ENCODE results near the gene EPS15.
A peak's percentile ranks its signal among the peaks of the same experiment; 100 is the strongest.

The EPS15 gene

DNA sequence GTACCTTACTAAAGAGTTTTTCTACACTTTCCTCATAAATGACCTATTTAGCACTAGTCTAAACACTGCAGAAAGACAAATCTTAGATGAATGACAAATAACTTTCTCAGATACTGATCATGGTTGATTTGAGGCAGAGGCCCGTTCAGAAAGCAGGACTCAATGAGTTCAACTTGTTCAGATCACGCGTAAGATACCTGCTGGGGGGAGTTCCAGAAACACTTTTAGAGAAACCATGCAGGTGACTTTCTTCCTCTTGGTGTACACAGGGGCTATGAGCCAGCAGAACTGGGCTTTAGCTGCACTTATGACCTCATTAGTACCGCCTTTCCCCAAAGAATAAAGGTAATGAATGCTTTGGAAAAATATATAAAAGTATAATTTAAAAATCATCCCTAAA lies 149.9 kb downstream of the EPS15 start:
- DNase-seq: no peak

DNA sequence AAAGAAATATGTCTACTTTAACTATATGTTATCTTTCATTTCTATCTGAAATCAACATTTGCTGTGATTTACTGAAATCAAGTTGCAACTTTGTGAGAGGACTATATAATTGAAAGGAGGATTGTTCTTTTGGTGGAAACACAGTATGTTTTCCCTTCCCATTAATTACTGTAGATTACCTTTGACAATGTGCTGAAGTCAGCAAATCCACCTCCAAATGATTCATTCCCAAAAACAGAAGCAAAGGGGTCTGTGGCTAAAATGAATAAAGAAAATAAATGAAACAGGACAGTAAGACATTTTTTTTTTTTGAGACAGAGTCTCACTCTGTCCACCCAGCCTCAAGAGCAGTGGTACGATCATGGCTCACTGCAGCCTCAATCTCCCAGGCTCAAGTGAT lies 153.3 kb downstream of the EPS15 start:
- DNase-seq: no peak

DNA sequence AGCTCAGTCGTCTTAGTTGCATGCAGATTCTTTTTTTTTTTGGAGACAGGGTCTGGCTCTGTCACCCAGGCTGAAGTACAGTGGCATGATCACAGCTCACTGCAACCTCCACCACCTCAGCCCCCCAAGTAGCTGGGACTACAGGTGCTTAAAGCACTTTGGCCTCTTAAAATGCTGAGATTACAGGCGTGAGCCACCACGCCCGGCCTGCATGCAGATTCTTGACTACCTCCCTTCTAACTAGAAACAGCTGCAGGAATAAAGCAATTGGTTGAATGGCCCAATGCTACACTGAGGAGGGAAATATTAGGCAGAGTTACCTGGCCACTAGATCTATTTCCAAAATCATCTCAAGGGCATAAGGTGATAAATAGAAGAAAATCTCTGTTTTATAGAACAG lies 159.2 kb downstream of the EPS15 start:
- no peak for DNase-seq

DNA sequence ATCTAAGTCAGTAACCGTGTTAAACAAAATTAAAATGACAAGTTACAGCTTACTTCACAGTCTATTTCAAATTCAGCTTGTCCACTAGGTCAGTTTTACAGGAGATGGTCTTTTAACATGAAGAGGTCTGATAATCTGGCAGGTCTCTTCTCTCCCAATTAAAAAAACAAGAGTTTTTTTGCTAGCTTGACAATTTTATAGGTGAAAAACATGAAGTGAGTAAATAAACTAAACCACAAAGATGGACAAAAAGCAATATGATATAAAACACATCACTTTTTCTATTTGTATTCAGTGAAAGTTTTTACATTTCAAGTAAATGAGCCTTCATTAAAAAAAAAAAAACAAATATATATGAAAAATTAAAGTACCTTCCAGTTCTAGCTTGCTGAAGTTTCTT lies 163.7 kb downstream of the EPS15 start:
- DNase-seq: no peak

DNA sequence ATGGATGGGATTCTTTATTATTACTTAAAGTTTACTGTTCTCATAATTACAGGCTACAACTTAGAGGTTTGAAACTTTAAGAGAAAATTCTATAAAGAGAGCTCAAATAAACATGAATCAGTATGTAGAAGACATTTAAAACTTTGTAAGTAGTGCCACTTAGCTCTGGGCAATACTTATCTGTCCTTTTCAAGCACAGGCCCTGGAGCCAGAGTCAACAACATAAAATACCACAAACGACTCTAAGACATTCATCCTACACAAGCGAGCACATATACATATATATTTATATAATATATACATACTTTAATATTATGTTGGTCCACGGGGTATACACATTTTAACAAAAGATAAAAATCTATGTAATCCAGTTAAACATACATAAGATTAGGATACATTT lies 164.7 kb downstream of the EPS15 start:
- DNase-seq: no peak

DNA sequence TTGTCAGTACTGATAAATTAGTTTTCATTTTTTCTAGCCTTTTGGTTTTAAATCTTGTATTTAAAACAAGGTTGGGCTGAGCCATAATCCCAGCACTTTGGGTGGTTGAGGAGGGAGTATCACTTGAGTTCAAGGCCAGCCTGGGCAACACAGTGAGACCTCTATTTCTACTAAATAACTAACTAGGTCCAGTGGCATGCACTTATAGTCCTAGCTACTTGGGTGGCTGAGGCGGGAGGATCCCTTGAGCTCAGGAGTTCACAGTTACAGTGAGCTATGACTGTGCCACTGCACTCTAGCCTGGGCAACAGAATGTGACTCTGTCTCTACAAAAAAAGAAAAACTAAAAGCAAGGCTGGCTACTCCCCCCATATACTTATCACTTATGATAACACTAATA lies 167.2 kb downstream of the EPS15 start:
- DNase-seq: no peak

DNA sequence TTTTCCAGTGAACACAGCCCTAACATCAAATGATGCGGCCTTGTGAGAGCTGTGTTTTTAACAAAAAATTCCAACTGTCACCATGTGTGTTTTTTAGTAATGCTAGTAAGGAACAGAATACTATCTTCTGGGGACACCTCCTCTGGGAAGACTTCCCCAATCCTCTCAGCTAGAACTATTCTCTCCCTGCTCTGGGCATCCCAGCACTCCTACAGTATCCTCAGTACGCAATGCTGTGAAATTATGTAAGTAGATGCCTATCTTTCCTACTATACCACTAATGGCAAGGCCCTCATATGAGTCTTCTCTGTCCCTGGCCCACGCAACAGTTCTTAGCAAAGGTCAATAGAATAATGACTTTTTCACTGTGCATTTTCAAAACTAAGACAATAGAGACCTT lies 169.2 kb downstream of the EPS15 start:
- DNase-seq: no peak

DNA sequence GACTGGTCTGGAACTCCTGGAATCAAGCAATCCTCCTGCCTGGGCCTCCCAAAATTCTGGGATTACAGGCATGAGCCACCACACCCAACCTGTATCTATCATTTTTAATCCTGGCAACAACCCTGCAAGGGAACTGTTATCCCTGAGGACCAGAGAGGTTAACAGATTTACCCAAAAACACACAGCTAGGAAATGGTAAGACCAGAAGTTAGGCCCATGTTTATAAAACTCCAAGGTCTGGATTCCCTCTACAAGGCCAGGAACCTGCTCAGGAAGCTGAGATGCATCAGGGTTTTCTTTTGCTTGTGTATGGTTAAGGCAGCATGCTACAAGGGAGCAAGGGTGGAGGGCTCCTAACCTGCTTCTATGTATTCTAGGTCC lies 170.9 kb downstream of the EPS15 start:
- DNase-seq: no peak

DNA sequence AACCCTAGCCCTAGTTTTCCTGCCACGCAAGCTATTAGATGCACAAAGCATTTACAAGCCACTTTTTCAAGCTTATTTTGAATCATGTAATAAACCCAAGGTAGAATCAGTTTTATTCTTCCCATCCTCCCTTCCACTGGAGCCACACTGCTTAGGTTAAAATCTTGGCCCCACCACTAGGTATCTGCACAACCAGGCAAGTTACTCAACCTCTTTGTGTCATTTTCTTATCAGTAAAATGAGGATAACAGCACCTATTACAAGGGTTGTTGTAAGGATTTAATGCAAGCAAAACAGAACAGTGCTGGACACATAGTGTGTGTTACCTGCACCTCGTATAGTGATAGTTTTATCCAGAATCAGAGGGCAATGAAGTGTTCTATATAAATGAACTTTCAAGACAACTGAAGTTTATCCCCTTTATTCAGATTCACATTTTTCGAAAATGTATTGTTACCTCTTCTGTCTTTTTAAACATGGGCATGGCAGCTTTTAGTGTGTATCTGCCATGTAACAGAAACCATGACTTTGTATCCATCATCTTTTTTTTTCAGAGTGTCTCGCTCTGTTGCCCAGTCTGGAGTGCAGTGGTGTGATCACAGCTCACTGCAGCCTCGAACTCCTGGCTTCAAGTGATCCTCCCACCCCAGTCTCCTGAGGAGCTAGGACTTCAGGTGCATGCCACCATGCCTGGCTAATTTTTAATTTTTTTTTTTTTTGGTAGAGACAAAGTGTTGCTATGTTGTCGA lies 171.5 kb downstream of the EPS15 start:
- DNase-seq: no peak

DNA sequence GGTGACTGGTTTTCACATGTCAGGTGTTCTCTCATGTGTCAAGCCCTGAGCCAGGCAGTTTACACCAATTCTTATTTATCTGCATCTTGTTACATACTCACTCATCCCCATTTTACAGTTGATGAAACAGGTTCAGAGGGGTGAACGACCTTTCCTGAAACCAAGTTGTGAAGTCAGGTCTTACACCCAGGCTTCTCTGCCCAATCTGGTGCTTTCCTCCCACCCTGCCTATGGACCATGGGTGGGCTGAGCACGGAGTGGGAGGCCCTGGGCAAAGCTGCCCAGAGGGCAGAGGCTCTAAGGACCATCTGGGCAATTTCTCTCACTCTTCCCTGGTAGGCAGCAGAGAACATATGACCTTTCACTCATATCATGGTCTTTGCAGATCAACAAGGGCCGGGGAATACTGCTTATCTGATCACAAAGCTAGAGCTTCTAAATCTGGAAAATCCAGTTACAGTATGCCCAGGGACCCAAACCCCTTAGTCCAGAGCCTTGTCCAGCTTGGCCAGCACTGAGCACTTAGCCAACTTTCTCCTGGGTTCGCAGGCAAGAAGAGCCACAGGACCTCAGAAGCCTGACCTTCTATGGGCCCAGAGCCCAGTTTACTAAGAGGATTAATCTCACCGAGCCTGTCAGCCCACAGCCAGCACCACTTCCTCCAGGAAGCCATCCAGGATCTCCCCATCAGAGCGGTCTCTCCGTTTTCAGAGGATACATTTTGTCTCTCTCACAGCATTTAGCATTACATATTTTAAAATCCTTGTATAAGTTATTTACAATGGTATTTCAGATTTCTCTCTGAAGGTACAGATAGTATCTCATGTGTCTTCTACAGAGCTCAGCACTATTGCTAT lies 172.8 kb downstream of the EPS15 start:
- no peak for DNase-seq

DNA sequence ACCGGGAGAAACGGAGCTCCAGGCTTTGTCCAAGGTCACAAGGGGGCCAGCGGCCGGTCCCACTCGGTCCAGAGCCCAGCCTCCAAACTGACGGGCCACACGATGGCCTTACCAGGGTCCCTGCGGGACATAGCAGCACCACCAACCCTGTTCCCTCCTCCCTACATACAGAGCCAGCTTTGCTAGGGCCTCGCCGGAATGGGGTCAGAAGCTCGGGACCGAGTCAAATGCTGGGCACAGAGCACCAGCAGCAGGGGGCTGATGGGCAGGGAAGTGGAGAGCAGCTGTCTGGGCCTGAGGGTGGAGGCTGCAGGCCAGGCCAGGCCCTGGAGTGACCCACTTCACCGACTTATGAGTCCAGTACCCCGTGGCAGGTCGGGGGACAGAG lies 173.8 kb downstream of the EPS15 start:
- DNase-seq: peak; percentile 35

DNA sequence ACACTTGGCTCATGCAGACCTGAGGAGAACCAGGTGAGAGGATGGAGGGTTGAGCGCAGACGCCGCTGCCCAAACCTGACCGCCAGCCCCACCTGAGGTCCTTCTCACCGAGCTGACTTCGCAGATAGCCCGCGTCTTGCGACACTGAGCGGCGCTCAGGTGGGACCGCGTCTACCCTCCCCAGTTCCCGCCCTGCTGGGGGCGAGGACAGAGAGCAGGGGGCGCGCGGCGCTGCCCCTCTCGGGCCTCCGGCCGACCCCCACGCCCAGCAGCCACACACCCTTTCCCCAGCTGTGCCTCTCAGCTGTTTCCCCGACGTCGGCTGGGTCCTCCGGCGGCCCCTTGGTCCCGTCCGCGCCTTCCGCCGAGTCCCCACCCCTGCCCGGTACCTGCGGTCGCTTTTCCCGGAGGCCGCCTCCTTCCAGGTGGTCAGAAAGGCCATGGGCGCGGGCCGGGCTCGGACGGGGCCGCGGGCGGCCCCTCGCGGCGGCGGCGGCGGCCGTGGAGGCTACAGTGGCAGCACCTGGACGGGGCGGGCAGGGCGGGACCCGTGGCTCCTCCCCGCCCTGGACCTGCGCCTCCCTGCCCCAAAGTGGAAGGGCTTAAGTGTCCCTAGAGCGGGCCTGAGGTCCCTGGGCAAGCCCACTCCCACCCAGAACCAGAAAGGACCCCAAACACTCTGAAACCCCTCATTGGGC lies 174.3 kb downstream of the EPS15 start:
- no peak for DNase-seq

DNA sequence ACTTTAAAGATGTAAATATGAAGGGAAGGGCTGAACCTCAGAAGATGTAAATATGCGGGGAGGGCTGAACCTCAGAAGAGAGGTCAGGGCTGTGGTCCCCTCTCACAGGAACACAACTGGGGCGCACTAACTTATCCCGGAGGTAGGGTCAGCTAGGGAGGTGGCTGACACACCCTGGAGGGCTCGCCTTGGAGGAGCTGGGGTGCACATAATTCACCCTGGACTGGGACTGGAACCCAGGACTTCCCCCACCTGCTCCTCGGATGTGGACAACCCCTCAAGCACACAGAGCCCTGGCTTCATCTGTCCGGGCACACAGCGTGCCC lies 174.8 kb downstream of the EPS15 start:
- DNase-seq: no peak

DNA sequence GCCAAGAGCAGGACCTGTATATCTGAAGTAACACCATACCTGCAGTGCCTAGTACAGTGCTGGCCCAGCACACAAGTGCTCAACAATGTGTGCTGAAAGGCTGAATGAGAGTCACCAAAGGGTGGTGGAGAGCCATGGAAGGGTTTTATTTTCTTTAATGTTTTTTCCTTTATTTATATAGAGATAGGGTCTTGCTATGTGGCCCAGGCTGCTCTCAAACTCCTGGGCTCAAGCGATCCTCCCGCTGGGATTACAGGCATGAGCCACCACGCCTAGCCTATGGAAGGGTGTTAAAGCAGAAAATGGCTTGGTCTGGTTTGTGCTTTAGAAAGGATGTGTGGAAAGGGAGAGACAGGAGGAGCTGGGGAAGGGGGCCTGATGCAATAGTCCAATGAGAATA lies 175.4 kb downstream of the EPS15 start:
- no peak for DNase-seq

DNA sequence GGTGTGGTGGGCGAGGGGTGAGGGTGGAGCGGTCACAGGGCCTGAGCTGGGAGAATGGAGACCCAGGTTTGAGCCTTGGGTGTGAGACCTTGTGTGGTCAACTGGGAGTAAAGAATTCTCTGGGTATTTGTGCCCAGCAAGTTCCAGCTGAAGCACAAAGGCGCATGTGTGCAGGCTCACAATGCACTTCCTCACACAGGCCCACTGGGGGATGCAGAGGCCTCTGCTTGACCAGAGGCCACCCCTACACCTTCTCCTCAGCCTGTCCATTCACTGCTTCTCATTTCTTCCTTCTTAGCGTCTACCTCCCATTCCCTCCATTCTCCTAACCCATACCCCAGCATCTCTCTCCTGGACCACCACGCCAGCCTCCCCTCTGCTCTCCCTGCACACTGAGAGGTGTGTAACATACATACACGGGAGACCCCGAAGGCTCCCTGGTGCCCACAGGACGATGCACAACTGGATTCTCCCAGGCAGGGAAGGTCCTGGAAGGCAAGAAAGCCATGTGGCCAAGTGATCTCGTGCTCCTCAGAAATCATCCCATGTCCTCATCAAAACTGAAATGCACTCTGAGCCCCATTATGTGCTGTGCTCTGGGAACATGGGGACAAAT lies 176.4 kb downstream of the EPS15 start:
- DNase-seq: no peak

DNA sequence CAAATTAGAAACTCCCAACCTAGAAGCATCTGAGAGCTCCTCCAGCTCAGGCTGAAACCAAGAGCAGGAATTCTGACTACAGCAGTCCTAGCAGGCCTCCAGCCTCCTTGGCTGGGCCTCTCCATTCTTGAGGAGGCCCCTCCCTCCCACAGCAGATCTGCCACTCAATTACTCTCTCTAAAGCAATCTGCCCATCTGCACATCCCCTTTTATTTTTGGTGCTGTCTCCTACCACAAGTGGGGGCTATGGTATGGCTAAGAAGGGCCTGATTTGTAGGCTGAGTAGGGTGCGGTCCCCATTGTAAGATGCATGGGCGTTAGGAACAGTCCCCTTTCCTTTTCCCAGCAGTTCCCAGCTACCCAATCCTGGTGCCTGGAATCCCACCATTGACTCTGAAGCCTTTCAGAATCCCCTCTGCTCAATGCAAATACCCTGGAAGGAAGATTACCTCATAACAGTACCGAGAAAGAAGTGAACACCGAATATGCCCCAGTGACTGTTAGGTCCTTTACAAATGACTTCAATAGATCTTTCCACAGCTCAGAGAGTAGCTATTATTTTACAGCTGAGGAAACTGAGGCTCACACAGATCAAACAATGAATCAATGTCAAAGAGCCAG lies 177.1 kb downstream of the EPS15 start:
- no peak for DNase-seq

DNA sequence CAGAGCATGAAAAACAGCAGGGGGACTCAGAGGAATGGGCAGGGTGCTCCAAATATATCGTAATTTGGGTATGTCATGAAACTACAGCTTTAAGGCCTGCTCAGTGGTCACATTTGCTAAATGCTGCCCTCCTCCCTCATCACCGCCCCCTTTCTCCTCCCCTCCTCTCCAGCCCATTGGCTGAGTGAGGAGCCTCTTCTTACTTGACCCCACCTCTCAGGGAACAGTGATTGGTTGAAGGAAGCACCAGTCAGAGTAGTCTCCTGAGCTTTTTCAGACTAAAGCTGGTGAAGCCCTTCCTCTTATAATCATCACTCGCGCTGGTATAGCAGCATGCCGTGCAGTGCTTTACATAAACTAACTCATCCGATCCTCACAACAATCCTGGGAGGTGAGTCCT lies 178.7 kb downstream of the EPS15 start:
- DNase-seq: no peak

DNA sequence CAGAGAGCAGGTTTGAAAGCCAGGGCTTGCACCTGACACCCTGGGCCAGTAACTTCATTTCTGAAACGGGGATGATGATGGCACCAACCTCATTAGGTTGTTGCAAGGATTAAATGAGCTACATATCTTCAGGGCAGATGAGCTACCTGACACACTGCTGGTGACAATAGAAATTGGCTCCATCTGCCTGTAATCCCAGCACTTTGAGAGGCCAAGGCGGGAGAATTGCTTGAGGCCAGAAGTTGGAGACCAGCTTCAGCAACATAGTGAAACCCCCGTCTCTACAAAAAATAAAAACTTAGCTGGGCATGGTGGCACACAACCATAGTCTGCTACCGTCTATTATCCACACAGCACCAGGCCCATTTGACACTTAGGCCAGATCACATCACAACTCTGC lies 182.4 kb downstream of the EPS15 start:
- no peak for DNase-seq

DNA sequence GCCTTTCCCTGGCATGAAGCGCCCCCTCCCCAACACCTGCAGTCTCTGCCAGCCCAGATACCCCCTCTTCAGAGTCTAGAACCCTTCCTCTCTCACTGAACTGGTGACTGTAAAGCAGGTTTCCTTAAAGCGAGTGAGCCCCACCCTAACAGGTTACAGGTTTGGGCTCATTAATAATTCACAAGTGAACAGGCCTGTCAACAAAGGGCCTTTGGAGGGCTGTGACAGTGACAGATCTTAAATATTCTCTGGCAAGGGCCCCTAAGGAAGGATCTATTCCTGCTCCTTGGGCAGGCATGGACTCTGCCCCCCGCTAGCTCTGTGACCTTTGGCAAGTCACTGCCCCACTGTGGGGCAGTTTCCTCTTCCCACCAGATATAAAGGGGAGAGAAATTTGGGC lies 183.1 kb downstream of the EPS15 start:
- DNase-seq: no peak

DNA sequence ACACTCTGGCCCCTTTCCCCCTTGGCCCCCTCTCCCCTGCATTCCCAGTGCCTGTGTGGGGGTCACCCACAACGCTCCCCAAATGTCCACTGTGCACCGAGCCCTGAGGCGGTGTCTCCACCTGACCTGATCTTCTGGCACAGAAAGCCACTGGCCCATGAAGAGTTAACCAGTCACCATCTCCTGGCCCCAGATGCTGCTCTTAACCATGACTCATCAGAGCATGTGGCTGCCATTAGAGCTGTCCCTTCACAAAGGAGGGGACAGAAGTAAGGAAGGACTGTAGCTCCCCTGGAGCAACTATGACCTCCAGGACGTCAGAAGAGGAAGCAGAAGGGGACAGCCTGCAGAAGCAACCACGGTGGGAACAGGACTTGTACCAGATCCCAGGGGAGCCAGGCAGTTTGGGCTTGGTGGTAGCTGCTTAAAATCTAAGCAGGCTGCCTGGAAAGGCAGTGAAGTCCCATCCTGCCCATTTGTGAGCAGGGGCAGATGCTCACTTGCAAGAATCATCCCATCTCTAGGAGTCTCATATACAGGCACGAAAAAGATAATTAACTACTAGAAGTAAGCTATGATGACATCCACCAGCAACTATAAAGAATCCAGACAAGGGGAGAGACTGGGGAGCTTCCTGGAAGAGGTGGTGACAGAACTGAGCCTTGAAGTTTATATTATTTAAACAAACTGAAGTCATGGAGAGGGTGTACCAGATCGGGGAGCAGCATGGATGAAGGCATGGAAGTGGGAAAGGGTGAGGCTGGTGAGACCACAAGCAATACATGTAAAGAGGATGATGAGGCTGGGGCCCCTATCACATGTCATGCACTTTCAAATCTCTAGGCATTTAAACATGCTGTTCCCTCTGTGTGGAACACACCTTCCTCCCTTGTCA lies 187.6 kb downstream of the EPS15 start:
- DNase-seq: peak; percentile 54

DNA sequence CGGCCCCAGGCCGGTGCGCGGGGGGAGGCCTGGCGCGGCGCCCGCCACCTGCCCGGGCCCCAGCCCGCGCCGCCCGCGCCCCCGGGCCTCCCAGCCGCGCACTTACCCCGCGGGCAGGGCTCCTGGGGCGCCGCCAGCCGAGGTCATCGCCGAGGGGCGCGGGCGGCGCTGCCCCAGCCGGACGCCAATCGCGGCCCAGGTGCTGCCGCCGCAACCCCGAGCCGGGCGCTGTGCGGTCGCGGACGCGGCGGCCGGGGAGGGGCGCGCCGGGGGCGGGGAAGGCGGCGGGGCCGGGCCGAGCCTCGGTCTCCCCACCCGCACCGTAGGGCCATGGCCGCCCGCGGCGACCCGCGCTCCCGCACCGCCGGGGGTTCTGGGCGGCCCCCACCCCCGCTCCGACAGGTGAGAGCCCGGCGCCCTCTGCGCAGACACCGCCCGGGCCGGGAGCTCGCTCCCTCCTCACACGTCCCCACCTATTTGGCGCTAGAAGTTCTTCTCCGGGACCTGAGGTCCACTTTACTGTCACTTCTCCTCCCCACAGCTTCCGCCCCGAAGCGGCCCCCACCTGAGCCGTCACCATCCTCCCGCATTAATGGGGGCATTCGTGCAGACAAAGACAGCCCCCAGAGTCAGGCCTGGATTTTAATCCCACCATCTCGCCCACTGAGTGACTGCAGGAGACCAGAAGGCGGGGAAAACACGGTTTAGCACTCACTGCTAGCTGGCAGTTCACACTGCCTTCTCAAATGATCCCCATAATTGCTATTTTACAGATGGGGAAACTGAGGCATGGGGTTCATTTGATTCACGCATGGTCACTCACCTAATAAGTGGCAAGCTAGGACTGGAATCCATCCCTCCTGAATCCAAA lies 188.5 kb downstream of the EPS15 start, which contains the start of gene TTC39A:
TTC39A (minus strand) TSS at position 232 of the 871 bp plus-strand sequence; CDS start at position 147, 85 bp downstream.
- no peak for DNase-seq

Data from retina (tissue), 1 donor.